Tibial nerve (tissue), 4 donors: ENCODE measurements around the gene DNAAF5. TPM values are rescaled to one million over a fixed set of nuclear protein-coding genes. Genes with fewer than 3 reads are reported as not detected.

ENCODE experiments used
- DNase-seq, 2 donors: peaks; one replicate each; pipeline ENCODE4 v3.0.0-alpha.2; 2019; ENCODE audit warnings: low spot score in 2 of 2
- H3K27ac ChIP-seq, 4 donors: fragments of 200-600 bp; sonication (generic) in 3 of 4; one replicate each; pipeline ENCODE4 v1.5.1; 2017 to 2019; ENCODE audit warnings: mild to moderate bottlenecking in 1 of 4
- H3K27me3 ChIP-seq, 2 donors: fragments of 200-600 bp; sonication (generic) in 1 of 2; one replicate each; pipeline versions ENCODE4 v1.5.1 to v1.6.0; 2017 to 2019
- H3K36me3 ChIP-seq, 3 donors: fragments of 200-600 bp; sonication (generic); one replicate each; pipeline ENCODE4 v1.5.1; 2018 to 2019
- H3K4me1 ChIP-seq, 4 donors: fragments of 200-600 bp; sonication (generic) in 3 of 4; one replicate each; pipeline ENCODE4 v1.5.1; 2017 to 2019
- H3K4me3 ChIP-seq, 4 donors: fragments of 200-600 bp; sonication (generic) in 3 of 4; one replicate each; pipeline ENCODE4 v1.5.1; 2017 to 2019; ENCODE audit warnings: mild to moderate bottlenecking in 1 of 4, moderate library complexity in 1 of 4
- H3K9me3 ChIP-seq, 4 donors: fragments of 200-600 bp; sonication (generic) in 3 of 4; one replicate each; pipeline ENCODE4 v1.5.1; 2017 to 2019
- EP300 ChIP-seq, 2 donors: sonication (generic); formaldehyde crosslinking; IDR thresholded peaks; one replicate each; pipeline ENCODE4 v1.6.1; 2017; ENCODE audit warnings: antibody characterized with exemption in 2 of 2, mild to moderate bottlenecking in 1 of 2
- POLR2A ChIP-seq, 2 donors: fragments of 450-650 bp; IDR thresholded peaks; one replicate each; pipeline ENCODE4 v1.6.1; 2017; ENCODE audit warnings: antibody characterized with exemption in 2 of 2, mild to moderate bottlenecking in 2 of 2, moderate library complexity in 2 of 2
- whole genome bisulfite sequencing, 2 donors: methylation state at CpG; one replicate each; pipeline ENCODE4 v1.1.5; 2018; 5-methylcytosine and 5-hydroxymethylcytosine counted together
- total RNA-seq, 4 donors: library from RNA; depleted of rRNA; stranded (reverse); fragments of >200 nt; gene quantifications; one replicate each; pipeline ENCODE4 v1.1.0, GENCODE V29; 2016
- TF ChIP-seq, protein P1 (sequence below), 5 experiments: fragments of 200-600 bp in 3 of 5; fragments of 450-650 bp in 2 of 5; sonication (generic) in 3 of 5; IDR thresholded peaks; one replicate each; pipeline ENCODE4 v1.5.1; 2016 to 2019; ENCODE audit warnings: antibody characterized with exemption in 5 of 5, mild to moderate bottlenecking in 3 of 5, moderate library complexity in 2 of 5

DNAAF5 gene
- total RNA-seq, 4 donors from 2014 or later, result 26.0 to 56.7 (median 41.6) TPM

DNA sequence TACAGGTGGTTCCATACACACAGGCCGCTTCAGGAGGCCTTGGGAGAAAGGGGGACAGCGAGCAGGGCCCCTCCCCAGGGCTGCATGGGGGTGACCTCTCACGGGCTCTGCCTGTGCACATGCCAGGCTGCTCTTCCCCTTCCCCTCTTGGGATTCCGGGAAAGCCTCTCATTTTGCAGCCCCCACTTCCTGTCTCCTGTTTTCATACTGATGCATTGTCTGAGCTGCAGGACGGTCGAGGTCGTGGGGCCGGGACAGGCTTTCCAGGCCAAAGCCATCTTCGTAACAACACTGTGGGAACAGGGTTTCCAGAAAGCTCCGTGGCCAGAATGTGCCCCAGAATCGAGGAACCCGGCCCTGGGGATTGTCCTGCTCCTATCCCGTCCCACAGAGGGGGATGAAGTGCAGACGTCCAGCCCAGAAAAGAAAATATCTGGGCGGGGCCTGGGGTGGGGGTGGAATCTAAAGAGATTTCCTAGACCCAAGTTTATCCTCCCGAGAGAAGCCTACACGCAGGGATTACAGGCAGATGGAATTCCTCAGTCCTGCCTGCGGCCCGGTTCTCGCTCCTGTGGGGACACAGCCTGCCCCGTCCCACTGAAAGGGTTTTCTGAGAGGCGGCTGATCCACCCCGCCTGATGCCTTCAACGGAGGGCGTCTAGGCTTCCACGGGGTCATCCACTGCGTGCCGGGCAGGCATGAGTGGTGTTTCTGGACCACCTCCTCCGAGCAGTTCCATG is 29.5 kb upstream of the DNAAF5 start:
- 53 to 57% methylated on average over 24 to 29 of the region's 29 CpGs for WGBS, 2 donors
- Histone ChIP-seq H3K4me1 (no peaks in the 10 kb centered on the region), H3K9me3 (peaks cover 0 to 8% (median 0%) of the 10 kb centered on the region in 4 donors), H3K27ac (peak overlapping the region in 2 of 4 donors; percentile 12 to 26), H3K27me3 (no peaks in the 10 kb centered on the region), H3K36me3 (no peaks in the 10 kb centered on the region), H3K4me3 (no peak overlapping the region)
- TF ChIP-seq, protein P1, sequence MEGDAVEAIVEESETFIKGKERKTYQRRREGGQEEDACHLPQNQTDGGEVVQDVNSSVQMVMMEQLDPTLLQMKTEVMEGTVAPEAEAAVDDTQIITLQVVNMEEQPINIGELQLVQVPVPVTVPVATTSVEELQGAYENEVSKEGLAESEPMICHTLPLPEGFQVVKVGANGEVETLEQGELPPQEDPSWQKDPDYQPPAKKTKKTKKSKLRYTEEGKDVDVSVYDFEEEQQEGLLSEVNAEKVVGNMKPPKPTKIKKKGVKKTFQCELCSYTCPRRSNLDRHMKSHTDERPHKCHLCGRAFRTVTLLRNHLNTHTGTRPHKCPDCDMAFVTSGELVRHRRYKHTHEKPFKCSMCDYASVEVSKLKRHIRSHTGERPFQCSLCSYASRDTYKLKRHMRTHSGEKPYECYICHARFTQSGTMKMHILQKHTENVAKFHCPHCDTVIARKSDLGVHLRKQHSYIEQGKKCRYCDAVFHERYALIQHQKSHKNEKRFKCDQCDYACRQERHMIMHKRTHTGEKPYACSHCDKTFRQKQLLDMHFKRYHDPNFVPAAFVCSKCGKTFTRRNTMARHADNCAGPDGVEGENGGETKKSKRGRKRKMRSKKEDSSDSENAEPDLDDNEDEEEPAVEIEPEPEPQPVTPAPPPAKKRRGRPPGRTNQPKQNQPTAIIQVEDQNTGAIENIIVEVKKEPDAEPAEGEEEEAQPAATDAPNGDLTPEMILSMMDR (IDR thresholded peaks at IDR 0.05), result no peak
- no peak for TF ChIP-seq EP300 (IDR thresholded peaks at IDR 0.05)
- no peak for DNase-seq

DNA sequence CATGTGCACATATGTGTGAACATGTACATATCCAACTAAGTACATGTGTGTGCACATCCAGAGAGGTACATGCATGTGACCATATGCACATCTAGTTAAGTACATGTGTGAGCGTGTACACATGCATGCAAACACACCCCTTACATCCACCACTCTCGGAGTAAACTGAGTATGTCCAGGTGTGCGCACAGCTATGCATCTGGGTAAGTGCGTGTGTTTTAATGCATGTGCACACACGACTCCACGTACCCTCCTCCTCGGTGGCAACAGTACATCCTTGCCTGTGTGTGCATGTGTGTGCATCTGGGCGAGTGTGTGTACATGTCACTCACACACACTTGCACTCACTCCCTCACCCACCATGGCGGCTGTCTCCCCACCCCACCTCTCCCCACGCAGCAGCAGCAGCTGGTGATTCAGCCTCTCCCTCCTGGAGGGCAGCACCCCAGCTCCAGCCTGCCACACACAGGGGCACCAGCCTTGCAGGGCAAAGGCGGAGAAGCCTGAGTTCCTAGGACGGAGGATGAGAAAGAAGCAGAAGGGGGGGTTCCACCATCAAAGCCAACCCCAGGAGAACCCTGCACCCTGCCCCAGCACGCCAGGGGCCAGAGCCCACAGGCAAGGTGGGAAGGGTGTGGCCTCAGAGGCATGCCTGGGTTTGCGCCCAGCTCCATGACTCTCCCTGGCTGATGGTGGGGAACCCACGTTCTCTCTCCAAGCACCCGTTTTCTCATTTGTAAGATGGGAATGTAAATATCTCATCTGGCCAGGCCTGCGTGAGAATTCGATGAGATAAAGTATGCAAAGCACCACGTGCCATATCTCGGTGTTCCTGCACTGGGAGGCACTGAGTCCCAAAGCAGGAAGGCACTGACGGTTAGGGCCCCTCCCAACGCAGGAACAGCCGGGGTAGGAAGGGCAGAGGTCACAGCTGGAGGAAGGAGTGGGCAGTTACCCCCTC is 27.7 kb upstream of the DNAAF5 start:
- H3K4me3 ChIP-seq, result no peak overlapping the region
- TF ChIP-seq POLR2A (IDR thresholded peaks at IDR 0.05) (no peak), EP300 (IDR thresholded peaks at IDR 0.05) (no peak)
- TF ChIP-seq, protein P1 (IDR thresholded peaks at IDR 0.05), result no peak
- no peaks in the 10 kb centered on the region for H3K4me1 ChIP-seq
- 68 to 76% methylated on average over 23 of the region's 23 CpGs for whole genome bisulfite sequencing, 2 donors
- no peaks in the 10 kb centered on the region for H3K36me3 ChIP-seq
- H3K9me3 ChIP-seq, result peaks cover 0 to 21% (median 0%) of the 10 kb centered on the region in 4 donors
- DNase-seq, result no peak
- H3K27ac ChIP-seq, result no peak overlapping the region
- H3K27me3 ChIP-seq, result no peaks in the 10 kb centered on the region

DNA sequence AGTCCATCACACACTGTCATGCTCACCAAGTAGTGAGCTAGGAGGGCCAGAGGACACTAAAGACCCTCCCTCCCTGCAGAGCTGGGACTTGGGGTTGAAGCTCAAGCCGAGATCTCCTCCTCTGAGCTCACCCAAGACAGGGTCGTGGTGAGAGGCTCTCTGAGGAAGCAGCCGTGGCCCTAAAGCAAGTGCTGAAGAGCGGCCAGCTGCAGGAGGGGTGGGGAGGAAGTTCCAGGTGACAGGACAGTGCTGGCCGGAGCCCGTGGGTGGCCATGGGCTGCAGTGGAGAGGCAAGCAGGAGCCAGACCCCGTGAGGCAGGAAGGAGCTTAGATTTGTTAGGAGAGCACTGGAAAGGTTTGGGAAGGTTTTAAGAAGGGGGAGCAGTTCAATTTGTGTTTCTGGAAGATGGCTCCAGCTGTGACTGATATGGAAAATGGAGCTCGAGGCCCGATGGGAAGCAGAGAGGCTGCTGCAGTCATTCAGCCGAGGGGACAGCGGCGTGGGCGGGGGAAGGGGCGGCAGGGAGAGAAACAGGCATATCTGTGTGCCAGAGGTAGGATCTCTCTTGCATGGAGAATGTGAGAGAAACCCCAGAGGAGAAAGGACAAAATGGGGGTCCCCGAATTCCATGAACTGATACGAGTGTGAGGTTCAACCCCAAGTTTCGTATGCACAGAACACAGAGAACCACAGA is 26.9 kb upstream of the DNAAF5 start:
- no peak for DNase-seq
- Histone ChIP-seq H3K36me3 (no peaks in the 10 kb centered on the region), H3K27me3 (no peaks in the 10 kb centered on the region), H3K9me3 (peaks cover 0 to 21% (median 2%) of the 10 kb centered on the region in 4 donors), H3K4me1 (no peaks in the 10 kb centered on the region), H3K4me3 (no peak overlapping the region), H3K27ac (no peak overlapping the region)
- TF ChIP-seq EP300 (IDR thresholded peaks at IDR 0.05), result no peak
- TF ChIP-seq, protein P1 (IDR thresholded peaks at IDR 0.05), result no peak
- WGBS, 2 donors, result 60 to 64% methylated on average over 17 of the region's 17 CpGs

DNA sequence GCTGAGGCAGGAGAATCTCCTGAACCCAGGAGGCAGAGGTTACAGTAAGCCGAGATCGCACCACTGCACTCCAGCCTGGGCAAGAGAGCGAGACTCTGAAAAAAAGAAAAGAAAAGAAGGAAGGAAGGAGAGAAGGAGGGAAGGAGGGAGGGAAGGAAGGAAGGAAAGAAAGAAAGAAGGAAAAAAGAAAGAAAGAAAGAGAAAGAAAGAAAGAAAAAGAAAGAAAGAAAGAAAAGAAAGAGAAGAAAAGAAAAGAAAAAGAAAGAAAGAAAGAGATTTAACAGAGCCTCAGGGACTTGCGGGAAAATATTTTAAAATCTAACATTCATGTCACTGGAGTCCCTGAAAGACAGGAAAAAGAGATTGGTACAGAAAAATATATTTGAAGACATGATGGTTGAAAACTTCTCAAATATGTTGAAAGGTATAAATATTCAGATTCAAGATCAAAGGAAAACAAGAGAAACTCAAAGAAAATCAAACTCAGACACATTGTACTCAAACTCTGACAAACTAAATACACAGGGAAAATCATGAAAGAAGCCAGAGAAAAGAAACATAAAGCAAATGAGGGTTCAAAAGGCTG is 25.3 kb upstream of the DNAAF5 start:
- TF ChIP-seq, protein P1 (IDR thresholded peaks at IDR 0.05), result no peak
- TF ChIP-seq EP300 (IDR thresholded peaks at IDR 0.05) (no peak), POLR2A (IDR thresholded peaks at IDR 0.05) (no peak)

More for the DNA sequence above, 25.3 kb upstream of the DNAAF5 start:
- H3K27ac ChIP-seq, result no peak overlapping the region
- WGBS, 2 donors, result 95 to 97% methylated on average over 4 of the region's 4 CpGs
- no peak for DNase-seq
- H3K36me3 ChIP-seq, result no peaks in the 10 kb centered on the region
- no peak overlapping the region for H3K4me3 ChIP-seq
- no peaks in the 10 kb centered on the region for H3K27me3 ChIP-seq
- H3K4me1 ChIP-seq, result no peaks in the 10 kb centered on the region
- peaks cover 0 to 25% (median 2%) of the 10 kb centered on the region in 4 donors for H3K9me3 ChIP-seq
